ENCODE measurements around the gene CLEC5A.
"Not testable (repeated sequence)": the region's sequence is repeated elsewhere in the genome, so short reads cannot be mapped to it uniquely, and the experiment has no call there.

CLEC5A gene

GRCh38 chr7:141920281-141920680 is 26.5 kb downstream of the CLEC5A start:
- Histone ChIP-seq H3K9ac (ENCODE audit: low read length in 5 of 5) (no peak overlapping the region), H3K27ac (ENCODE audit: low read depth, low read length) (no peak overlapping the region), H3K36me3 (ENCODE audit: control insufficient read depth in 5 of 5, insufficient read depth in 5 of 5, low read length in 5 of 5) (no peaks in the 10 kb centered on the region), H3K27me3 (ENCODE audit: control insufficient read depth in 5 of 5, insufficient read depth in 4 of 5, low read length in 5 of 5) (no peaks in the 10 kb centered on the region), H3K9me3 (ENCODE audit: control insufficient read depth in 5 of 5, low read length in 5 of 5) (peaks cover 0 to 2% (median 0%) of the 10 kb centered on the region in 5 donors), H3K4me3 (ENCODE audit: low read depth in 1 of 5, low read length in 5 of 5) (no peak overlapping the region), H3K4me1 (ENCODE audit: control insufficient read depth in 5 of 5, insufficient read depth in 5 of 5, low read length in 5 of 5) (no peaks in the 10 kb centered on the region)

GRCh38 chr7:141916099-141916498 is 30.7 kb downstream of the CLEC5A start, which contains the start of gene OR9A4:
TSS of gene OR9A4 (plus strand) at chr7:141916399. CDS start at chr7:141918876, 2,477 bp downstream.
- Histone ChIP-seq H3K9ac (ENCODE audit: low read length in 5 of 5) (no peak within 1 kb of the TSS), H3K4me3 (ENCODE audit: low read depth in 1 of 5, low read length in 5 of 5) (no peak within 1 kb of the TSS), H3K9me3 (ENCODE audit: control insufficient read depth in 5 of 5, low read length in 5 of 5) (peaks cover 0 to 2% (median 0%) of the 10 kb centered on the region in 5 donors), H3K27me3 (ENCODE audit: control insufficient read depth in 5 of 5, insufficient read depth in 4 of 5, low read length in 5 of 5) (no peaks in the 10 kb centered on the region), H3K36me3 (ENCODE audit: control insufficient read depth in 5 of 5, insufficient read depth in 5 of 5, low read length in 5 of 5) (no peaks in the 10 kb centered on the region), H3K27ac (ENCODE audit: low read depth, low read length) (no peak within 1 kb of the TSS), H3K4me1 (ENCODE audit: control insufficient read depth in 5 of 5, insufficient read depth in 5 of 5, low read length in 5 of 5) (no peaks in the 10 kb centered on the region)

- no peak overlapping the region for H3K9ac ChIP-seq (ENCODE audit: low read length in 5 of 5)
- H3K4me3 ChIP-seq (ENCODE audit: low read depth in 1 of 5, low read length in 5 of 5) = no peak overlapping the region
- no peaks in the 10 kb centered on the region for H3K27me3 ChIP-seq (ENCODE audit: control insufficient read depth in 5 of 5, insufficient read depth in 4 of 5, low read length in 5 of 5)
- peaks cover 0 to 2% (median 0%) of the 10 kb centered on the region in 5 donors for H3K9me3 ChIP-seq (ENCODE audit: control insufficient read depth in 5 of 5, low read length in 5 of 5)
- H3K27ac ChIP-seq (ENCODE audit: low read depth, low read length) = no peak overlapping the region
- no peaks in the 10 kb centered on the region for H3K4me1 ChIP-seq (ENCODE audit: control insufficient read depth in 5 of 5, insufficient read depth in 5 of 5, low read length in 5 of 5)
- no peaks in the 10 kb centered on the region for H3K36me3 ChIP-seq (ENCODE audit: control insufficient read depth in 5 of 5, insufficient read depth in 5 of 5, low read length in 5 of 5)
Observed at GRCh38 chr7:141915565-141915964, 31.2 kb downstream of the CLEC5A start.

- Histone ChIP-seq H3K27ac (ENCODE audit: low read depth, low read length) (no peak overlapping the region), H3K36me3 (ENCODE audit: control insufficient read depth in 5 of 5, insufficient read depth in 5 of 5, low read length in 5 of 5) (no peaks in the 10 kb centered on the region), H3K4me1 (ENCODE audit: control insufficient read depth in 5 of 5, insufficient read depth in 5 of 5, low read length in 5 of 5) (no peaks in the 10 kb centered on the region), H3K4me3 (ENCODE audit: low read depth in 1 of 5, low read length in 5 of 5) (no peak overlapping the region), H3K9ac (ENCODE audit: low read length in 5 of 5) (no peak overlapping the region), H3K27me3 (ENCODE audit: control insufficient read depth in 5 of 5, insufficient read depth in 4 of 5, low read length in 5 of 5) (no peaks in the 10 kb centered on the region), H3K9me3 (ENCODE audit: control insufficient read depth in 5 of 5, low read length in 5 of 5) (no peaks in the 10 kb centered on the region)
Observed at GRCh38 chr7:141911391-141911790, 35.4 kb downstream of the CLEC5A start.

- H3K4me3 ChIP-seq (ENCODE audit: low read depth in 1 of 5, low read length in 5 of 5) = no peak overlapping the region
- H3K9me3 ChIP-seq (ENCODE audit: control insufficient read depth in 5 of 5, low read length in 5 of 5) = no peaks in the 10 kb centered on the region
- no peaks in the 10 kb centered on the region for H3K4me1 ChIP-seq (ENCODE audit: control insufficient read depth in 5 of 5, insufficient read depth in 5 of 5, low read length in 5 of 5)
- H3K36me3 ChIP-seq (ENCODE audit: control insufficient read depth in 5 of 5, insufficient read depth in 5 of 5, low read length in 5 of 5) = no peaks in the 10 kb centered on the region
- no peak overlapping the region for H3K9ac ChIP-seq (ENCODE audit: low read length in 5 of 5)
- H3K27ac ChIP-seq (ENCODE audit: low read depth, low read length) = no peak overlapping the region
- no peaks in the 10 kb centered on the region for H3K27me3 ChIP-seq (ENCODE audit: control insufficient read depth in 5 of 5, insufficient read depth in 4 of 5, low read length in 5 of 5)
Observed at GRCh38 chr7:141906285-141906684, 40.5 kb downstream of the CLEC5A start.

- H3K9me3 ChIP-seq (ENCODE audit: control insufficient read depth in 5 of 5, low read length in 5 of 5); H3K27me3 ChIP-seq (ENCODE audit: control insufficient read depth in 5 of 5, insufficient read depth in 4 of 5, low read length in 5 of 5); H3K4me1 ChIP-seq (ENCODE audit: control insufficient read depth in 5 of 5, insufficient read depth in 5 of 5, low read length in 5 of 5): not testable (repeated sequence)
Observed at GRCh38 chr7:141899366-141899765, 47.4 kb downstream of the CLEC5A start.

GRCh38 chr7:141891336-141891735 is 55.4 kb downstream of the CLEC5A start:
- Histone ChIP-seq H3K4me1 (ENCODE audit: control insufficient read depth in 5 of 5, insufficient read depth in 5 of 5, low read length in 5 of 5) (no peaks in the 10 kb centered on the region), H3K27me3 (ENCODE audit: control insufficient read depth in 5 of 5, insufficient read depth in 4 of 5, low read length in 5 of 5) (no peaks in the 10 kb centered on the region), H3K36me3 (ENCODE audit: control insufficient read depth in 5 of 5, insufficient read depth in 5 of 5, low read length in 5 of 5) (no peaks in the 10 kb centered on the region), H3K4me3 (ENCODE audit: low read depth in 1 of 5, low read length in 5 of 5) (no peak overlapping the region), H3K9me3 (ENCODE audit: control insufficient read depth in 5 of 5, low read length in 5 of 5) (peaks cover 0 to 5% (median 0%) of the 10 kb centered on the region in 5 donors), H3K27ac (ENCODE audit: low read depth, low read length) (no peak overlapping the region), H3K9ac (ENCODE audit: low read length in 5 of 5) (no peak overlapping the region)

More at GRCh38 chr7:141899366-141899765, 47.4 kb downstream of the CLEC5A start:
- not testable (repeated sequence) for H3K27ac ChIP-seq (ENCODE audit: low read depth, low read length); H3K36me3 ChIP-seq (ENCODE audit: control insufficient read depth in 5 of 5, insufficient read depth in 5 of 5, low read length in 5 of 5); H3K9ac ChIP-seq (ENCODE audit: low read length in 5 of 5); H3K4me3 ChIP-seq (ENCODE audit: low read depth in 1 of 5, low read length in 5 of 5)

- Histone ChIP-seq H3K9me3 (ENCODE audit: control insufficient read depth in 5 of 5, low read length in 5 of 5) (peaks cover 0 to 4% (median 0%) of the 10 kb centered on the region in 5 donors), H3K27ac (ENCODE audit: low read depth, low read length) (no peak overlapping the region), H3K27me3 (ENCODE audit: control insufficient read depth in 5 of 5, insufficient read depth in 4 of 5, low read length in 5 of 5) (no peaks in the 10 kb centered on the region)
Observed at GRCh38 chr7:141889321-141889720, 57.5 kb downstream of the CLEC5A start.

GRCh38 chr7:141884539-141885225 is 62.1 kb downstream of the CLEC5A start:
- no peaks in the 10 kb centered on the region for H3K27me3 ChIP-seq (ENCODE audit: control insufficient read depth in 5 of 5, insufficient read depth in 4 of 5, low read length in 5 of 5)
- no peak overlapping the region for H3K27ac ChIP-seq (ENCODE audit: low read depth, low read length)
- H3K9me3 ChIP-seq (ENCODE audit: control insufficient read depth in 5 of 5, low read length in 5 of 5) = peaks cover 0 to 7% (median 4%) of the 10 kb centered on the region in 5 donors
- H3K4me1 ChIP-seq (ENCODE audit: control insufficient read depth in 5 of 5, insufficient read depth in 5 of 5, low read length in 5 of 5) = no peaks in the 10 kb centered on the region
- no peaks in the 10 kb centered on the region for H3K36me3 ChIP-seq (ENCODE audit: control insufficient read depth in 5 of 5, insufficient read depth in 5 of 5, low read length in 5 of 5)
- H3K9ac ChIP-seq (ENCODE audit: low read length in 5 of 5) = no peak overlapping the region
- no peak overlapping the region for H3K4me3 ChIP-seq (ENCODE audit: low read depth in 1 of 5, low read length in 5 of 5)

More at GRCh38 chr7:141889321-141889720, 57.5 kb downstream of the CLEC5A start:
- no peak overlapping the region for H3K9ac ChIP-seq (ENCODE audit: low read length in 5 of 5)
- H3K4me3 ChIP-seq (ENCODE audit: low read depth in 1 of 5, low read length in 5 of 5) = no peak overlapping the region
- H3K4me1 ChIP-seq (ENCODE audit: control insufficient read depth in 5 of 5, insufficient read depth in 5 of 5, low read length in 5 of 5) = no peaks in the 10 kb centered on the region
- H3K36me3 ChIP-seq (ENCODE audit: control insufficient read depth in 5 of 5, insufficient read depth in 5 of 5, low read length in 5 of 5) = no peaks in the 10 kb centered on the region

GRCh38 chr7:141880960-141881359 is 65.8 kb downstream of the CLEC5A start:
- Histone ChIP-seq H3K4me1 (ENCODE audit: control insufficient read depth in 5 of 5, insufficient read depth in 5 of 5, low read length in 5 of 5) (no peaks in the 10 kb centered on the region), H3K36me3 (ENCODE audit: control insufficient read depth in 5 of 5, insufficient read depth in 5 of 5, low read length in 5 of 5) (no peaks in the 10 kb centered on the region), H3K27me3 (ENCODE audit: control insufficient read depth in 5 of 5, insufficient read depth in 4 of 5, low read length in 5 of 5) (no peaks in the 10 kb centered on the region), H3K27ac (ENCODE audit: low read depth, low read length) (no peak overlapping the region), H3K9ac (ENCODE audit: low read length in 5 of 5) (no peak overlapping the region), H3K9me3 (ENCODE audit: control insufficient read depth in 5 of 5, low read length in 5 of 5) (peaks cover 0 to 11% (median 7%) of the 10 kb centered on the region in 5 donors), H3K4me3 (ENCODE audit: low read depth in 1 of 5, low read length in 5 of 5) (no peak overlapping the region)

All from subcutaneous abdominal adipose tissue (tissue), 5 donors.